ENCODE measurements around the gene C9.
"Not testable (repeated sequence)": the region's sequence is repeated elsewhere in the genome, so short reads cannot be mapped to it uniquely, and the experiment has no call there.

C9 gene

DNA sequence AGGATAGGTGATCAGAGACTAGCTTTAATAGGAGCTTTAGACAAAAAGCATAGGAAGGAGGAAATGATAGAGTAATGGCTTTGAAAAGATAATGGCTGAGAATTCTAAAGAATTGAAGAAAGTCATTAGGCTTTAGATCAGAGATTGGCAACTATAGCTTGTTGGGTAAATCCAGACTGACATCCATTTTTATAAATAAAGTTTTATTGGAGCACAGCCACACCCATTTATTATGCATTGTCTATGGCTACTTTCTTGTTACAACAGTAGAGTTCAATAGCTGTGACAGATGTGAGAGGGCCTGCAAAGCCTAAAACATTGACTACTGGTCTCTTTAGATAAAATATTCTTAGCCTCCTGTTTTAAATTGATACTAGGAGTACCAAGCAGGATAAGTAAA lies 104.2 kb downstream of the C9 start:
- no peak for DNase-seq (ENCODE audit: low spot score)

DNA sequence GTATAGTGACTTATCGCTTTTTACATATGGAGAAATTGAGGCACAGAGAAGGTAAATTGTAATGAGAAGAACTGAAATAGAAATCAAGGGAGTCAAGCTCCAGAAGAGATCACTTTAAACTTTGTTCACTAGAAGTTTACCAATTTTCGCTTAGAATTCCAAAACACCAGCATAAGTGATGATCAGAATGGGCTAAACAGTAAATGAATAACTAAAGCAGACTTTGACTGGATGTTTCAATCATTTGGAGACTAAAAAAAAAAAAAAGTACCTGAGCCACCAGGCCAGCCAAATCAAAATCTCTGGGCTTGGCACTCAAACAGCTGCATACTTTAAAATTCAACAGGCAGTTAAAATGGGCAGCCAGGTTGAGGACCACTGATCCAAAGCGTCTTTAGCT lies 106.7 kb downstream of the C9 start:
- DNase-seq (ENCODE audit: low spot score) = no peak

DNA sequence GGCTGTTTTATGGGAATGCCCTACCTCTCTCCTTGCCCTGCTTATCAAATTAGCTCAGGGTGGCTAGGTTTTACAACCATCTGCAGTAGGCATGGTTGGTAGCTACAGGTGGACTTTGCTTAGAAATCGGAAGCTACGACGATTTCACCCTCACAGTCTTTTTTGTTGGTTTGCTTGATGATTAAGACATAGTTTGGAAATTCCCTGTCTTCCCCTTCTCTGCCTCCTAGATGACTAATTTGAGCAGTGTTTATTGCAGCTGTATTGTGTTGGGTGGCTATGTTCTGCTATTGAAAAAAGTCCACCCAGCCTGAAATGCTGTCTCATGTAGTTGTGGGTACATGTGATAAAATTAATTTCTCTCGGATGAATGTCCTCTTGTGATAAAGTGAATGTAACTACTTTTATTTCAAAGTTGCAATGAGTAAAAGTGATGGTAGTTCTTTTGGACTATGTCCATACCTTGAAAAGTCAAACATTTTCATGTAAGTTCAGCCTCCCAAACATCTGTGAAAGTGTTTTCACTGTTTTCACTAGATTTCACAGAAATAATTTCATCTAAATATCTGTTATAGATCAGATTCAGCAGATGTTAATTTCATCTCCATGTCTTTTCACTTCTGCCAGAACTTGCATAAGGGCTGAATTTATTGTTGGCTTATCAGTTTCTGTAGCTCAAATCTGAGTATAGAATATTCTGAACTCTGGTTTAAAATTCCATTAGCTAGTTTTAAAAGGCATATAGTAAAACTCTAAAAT lies 107.6 kb downstream of the C9 start:
- no peak for DNase-seq (ENCODE audit: low spot score)

DNA sequence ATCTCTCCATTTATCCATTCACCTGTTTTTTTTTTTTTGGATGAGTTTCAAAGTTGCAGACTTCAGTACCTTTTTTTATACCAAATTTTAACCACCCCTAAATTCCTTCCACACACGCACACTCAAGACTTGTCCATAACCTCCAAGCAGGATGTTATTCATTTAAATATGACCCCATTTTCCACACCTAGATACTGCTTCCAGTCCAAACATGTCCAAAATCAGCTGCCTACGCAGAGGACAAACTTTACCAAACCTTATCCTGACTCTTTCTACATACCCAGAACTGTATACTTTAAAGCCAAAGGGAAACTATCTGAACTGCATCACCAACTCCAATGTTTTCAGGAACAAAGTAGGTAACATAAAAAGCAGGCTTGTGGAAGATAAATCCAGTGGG lies 108.9 kb downstream of the C9 start:
- no peak for DNase-seq (ENCODE audit: low spot score)

DNA sequence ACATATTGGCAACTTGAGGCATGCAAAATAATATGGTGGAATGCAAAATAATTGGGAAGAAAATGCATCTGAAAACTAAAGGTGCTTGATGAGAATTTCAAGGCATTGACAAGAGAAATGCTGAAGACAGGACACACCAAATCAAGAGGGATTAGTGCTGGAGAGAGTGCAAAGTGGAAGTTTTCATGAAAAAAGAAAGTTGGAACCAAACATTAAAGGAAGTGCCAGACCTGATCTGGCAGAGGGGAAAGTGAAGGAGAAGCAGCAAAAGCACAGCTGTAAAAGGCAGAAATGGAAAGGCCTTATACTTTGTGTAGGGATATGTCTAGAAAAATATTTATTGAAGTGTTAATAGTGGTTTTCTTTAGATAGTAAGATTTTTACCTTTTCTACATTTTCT lies 109.6 kb downstream of the C9 start:
- DNase-seq (ENCODE audit: low spot score) = no peak

DNA sequence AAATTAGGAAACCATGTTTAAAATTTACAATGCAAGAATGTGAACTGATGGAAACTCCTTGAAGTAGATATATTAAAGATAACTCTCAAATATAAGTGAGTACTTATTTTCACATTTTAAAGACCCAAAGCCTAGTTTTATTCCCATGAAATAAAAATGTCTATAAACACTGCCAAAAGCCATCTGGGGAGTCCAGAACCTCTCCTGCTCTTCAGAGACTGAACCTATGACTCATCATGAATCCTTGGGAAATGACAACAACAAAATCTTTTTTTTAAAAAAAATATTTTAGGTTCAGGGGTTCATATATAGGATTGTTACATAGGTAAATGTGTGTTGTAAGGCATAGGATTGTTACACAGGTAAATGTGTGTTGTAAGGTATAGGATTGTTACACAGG lies 111.1 kb downstream of the C9 start:
- no peak for DNase-seq (ENCODE audit: low spot score)

DNA sequence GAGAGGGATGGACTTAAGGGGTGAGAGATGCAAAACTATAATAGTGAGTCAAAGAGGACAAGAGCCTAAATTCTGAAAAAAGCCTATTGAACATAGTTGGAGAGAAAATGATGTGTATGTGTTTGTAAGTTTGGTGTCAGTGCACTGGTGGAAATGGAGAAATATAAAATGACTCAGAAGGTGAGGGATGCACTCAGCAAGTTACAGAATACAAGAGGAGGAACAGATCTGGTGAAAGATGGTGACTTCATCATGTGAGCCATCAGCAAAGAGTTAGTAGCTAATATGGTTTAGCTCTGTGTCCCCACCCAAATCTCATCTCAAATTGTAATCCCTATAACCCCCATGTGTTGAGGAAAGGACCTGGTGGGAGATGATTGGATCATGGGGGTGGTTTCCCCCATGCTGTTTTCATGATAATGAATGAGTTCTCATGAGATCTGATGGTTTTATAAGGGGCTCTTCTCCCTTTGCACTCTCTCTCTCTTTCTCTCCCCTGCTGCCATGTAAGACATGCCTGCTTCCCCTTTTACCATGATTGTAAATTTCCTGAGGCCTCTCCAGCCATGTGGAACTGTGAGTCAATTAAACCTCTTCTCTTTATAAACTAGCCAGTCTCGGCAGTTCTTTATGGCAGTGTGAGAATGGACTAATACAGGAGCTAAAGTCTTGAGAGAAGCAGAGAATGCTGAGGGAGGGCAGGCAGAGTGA lies 114.6 kb downstream of the C9 start:
- no peak for DNase-seq (ENCODE audit: low spot score)

DNA sequence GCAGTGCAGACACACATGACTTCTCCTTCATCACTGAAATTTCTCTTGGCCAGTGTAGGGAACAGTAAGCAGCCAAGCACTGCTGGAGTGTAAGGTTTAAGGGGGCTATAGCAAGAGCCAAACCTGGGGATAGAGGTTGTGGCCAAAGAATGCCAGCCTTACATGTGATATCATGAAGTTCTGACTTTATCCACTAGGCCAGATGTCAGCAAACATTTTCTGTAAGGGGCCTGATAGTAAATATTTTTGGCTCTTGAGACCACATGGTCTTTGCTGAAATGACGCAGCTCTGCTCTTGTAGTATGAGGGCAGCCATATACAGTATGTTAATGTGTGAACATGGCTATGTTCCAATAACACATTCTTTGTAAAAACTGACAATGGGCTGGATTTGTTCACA lies 115.2 kb downstream of the C9 start:
- DNase-seq (ENCODE audit: low spot score) = no peak

DNA sequence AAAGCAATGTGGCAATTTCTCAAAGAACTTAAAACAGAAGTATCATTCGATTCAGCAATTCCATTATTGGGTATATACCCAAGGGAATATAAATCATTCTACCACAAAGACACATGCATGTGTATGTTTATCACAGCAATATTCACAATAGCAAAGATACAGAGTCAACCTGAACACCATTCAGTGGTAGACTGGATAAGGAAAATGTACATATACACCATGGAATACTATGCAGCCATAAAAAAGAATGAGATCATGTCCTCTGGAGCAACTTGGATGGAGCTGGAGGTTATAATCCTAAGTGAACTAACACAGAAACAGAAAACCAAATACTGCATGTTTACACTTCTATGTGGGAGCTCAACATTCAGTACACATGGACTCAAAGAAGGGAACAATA lies 123.5 kb downstream of the C9 start:
- DNase-seq (ENCODE audit: low spot score) = no peak

DNA sequence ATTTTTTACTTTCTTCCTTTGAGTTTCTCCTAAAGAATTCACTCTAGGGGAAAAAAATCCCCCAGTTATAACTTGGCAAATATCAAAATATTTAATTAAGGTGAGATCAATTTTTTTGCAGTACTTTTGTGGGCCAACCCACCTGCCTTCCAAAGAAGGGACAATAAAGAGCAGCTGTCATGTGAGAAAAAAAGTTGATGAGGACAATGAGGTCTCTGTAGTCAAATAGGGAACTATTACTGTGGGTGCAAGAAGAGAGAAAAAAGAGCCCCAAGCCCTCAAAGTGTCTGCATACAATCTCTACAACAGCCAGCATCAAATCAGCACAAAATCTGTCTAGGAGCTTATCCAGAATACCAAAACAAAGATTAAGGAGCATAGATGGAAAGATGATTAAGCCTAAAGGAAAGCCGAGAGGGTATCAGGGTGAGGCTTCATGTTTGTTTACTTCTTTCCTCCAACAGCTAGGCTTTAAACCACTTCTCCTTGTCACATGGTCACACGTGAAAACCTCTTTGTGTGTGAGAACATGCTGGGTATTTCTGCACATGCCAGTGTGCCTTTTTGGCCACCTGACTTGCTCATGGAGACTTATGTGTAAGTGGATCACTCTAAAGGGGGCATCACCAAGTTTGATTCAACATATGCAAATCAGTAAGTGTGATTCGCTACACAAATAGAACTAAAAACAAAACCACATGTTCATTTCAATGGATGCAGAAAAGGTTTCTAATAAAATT lies 125.8 kb downstream of the C9 start:
- DNase-seq (ENCODE audit: low spot score) = no peak

DNA sequence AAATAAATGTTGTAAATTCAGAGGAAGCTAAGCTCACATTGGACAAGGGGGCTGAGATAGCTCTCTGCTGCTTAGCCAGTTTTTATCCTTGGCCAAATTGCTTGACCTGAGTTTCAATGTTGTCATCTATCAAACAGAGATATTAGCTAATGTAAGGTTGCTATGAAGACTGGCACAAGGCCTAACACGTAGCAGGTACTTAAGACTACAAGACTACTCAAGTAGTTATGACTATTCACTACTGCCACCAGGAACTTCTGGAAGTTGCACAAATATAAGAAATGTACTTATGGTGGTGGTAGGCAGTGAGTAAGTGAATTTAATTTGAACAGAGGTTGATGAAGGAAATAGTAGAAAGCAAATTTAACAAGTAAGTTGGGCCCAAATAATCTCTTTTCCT lies 127.6 kb downstream of the C9 start:
- DNase-seq (ENCODE audit: low spot score) = no peak

DNA sequence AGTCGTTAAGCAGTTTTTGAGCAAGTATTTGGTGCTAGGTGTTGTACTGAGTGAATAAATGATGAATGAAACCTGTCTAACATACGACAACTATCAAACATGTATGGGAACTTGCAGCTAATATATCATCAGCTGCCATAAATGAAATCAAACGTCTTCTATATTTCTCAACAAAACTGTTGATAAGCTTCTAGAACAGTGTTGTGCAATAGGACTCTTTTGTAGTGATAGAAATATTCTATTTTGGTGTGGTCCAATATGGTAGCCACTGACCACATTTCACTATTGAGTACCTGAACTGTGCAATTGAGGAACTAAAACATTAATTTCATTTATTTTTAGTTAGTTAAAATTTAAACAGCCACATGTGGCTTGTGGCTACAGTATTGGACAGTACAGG lies 128.6 kb downstream of the C9 start:
- DNase-seq (ENCODE audit: low spot score) = no peak

DNA sequence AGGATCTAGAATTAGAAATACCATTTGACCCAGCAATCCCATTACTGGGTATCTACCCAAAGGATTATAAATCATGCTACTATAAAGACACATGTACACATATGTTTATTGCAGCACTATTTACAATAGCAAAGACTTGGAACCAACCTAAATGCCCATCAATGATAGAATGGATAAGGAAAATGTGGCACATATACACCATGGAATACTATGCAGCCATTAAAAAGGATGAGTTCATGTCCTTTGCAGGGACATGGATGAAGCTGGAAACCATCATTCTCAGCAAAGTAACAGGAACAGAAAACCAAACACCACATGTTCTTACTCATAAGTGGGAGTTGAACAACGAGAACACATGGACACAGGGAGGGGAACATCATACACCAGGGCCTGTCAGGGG lies 129.8 kb downstream of the C9 start:
- DNase-seq (ENCODE audit: low spot score) = not testable (repeated sequence)

Data from hematopoietic multipotent progenitor cell treated with erythropoietin and hydrocortisone succinate and interleukin-3 and kit ligand, for 15 days (in vitro differentiated cells).